WTC11 (cell line): ENCODE results near the gene CXCL9.

Experiments used
- CBFB ChIP-seq: sonication (generic); formaldehyde crosslinking; IDR thresholded peaks from 2 replicates; pipeline ENCODE4 v1.8.1; 2022; ENCODE audit warnings: mild to moderate bottlenecking, low read depth, missing genetic modification reagents
- CTCF ChIP-seq: fragments of 200-600 bp; IDR thresholded peaks from 2 replicates; pipeline ENCODE4 v1.8.0; 2022; ENCODE audit warnings: antibody characterized with exemption
- MAX ChIP-seq: sonication (generic); formaldehyde crosslinking; IDR thresholded peaks from 2 replicates; pipeline ENCODE4 v1.8.0; 2022; ENCODE audit warnings: mild to moderate bottlenecking, missing genetic modification reagents
- MXD4 ChIP-seq: fragments of 250-450 bp; sonication (Bioruptor Pico); IDR thresholded peaks from 2 replicates; pipeline ENCODE4 v1.8.0; 2021; ENCODE audit warnings: mild to moderate bottlenecking, moderate library complexity, borderline replicate concordance
- NFE2L1 ChIP-seq: sonication (generic); formaldehyde crosslinking; IDR thresholded peaks from 2 replicates; pipeline ENCODE4 v1.8.1; 2023; ENCODE audit warnings: missing genetic modification reagents
- NR2C2 ChIP-seq: sonication (generic); formaldehyde crosslinking; IDR thresholded peaks from 2 replicates; pipeline ENCODE4 v1.8.0; 2022; ENCODE audit warnings: mild to moderate bottlenecking, missing genetic modification reagents
- ZNF121 ChIP-seq: sonication (generic); formaldehyde crosslinking; IDR thresholded peaks from 2 replicates; pipeline ENCODE4 v1.8.0; 2023; ENCODE audit warnings: missing genetic modification reagents
- ZNF532 ChIP-seq: fragments of 250-450 bp; sonication (Bioruptor Pico); IDR thresholded peaks from 2 replicates; pipeline ENCODE4 v1.9.0; 2021; ENCODE audit warnings: mild to moderate bottlenecking, borderline replicate concordance

- TF ChIP-seq CTCF: no peak
- no peak for TF ChIP-seq NR2C2
- TF ChIP-seq MAX (CRISPR knock-in tag): no peak
- TF ChIP-seq ZNF532 (CRISPR knock-in tag): no peak
- no peak for TF ChIP-seq ZNF121
- TF ChIP-seq NFE2L1 (CRISPR knock-in tag): no peak
- no peak for TF ChIP-seq CBFB (CRISPR knock-in tag)
- no peak for TF ChIP-seq MXD4 (CRISPR knock-in tag)
These were observed 2.0 kb upstream of the CXCL9 start for GRCh38 chr4:76009311-76009710.
